Neuronal stem cell (in vitro differentiated cells): Measurements from ENCODE around the gene LINC01488.

Experiments
- DNase-seq: peaks from one replicate; pipeline ENCODE4 v3.0.0-alpha.2; 2013; ENCODE audit warnings: low spot score
- H2AFZ ChIP-seq: one replicate; pipeline ENCODE4 v1.6.1; 2013; ENCODE audit warnings: mild to moderate bottlenecking, low read length, inconsistent platforms
- H2AK5ac ChIP-seq: 2 replicates; pipeline ENCODE4 v1.6.1; 2013; ENCODE audit warnings: low read depth, mild to moderate bottlenecking, inconsistent platforms, low read length, moderate library complexity, mixed read lengths
- H2BK120ac ChIP-seq: 2 replicates; pipeline ENCODE4 v1.6.1; 2013; ENCODE audit warnings: low read depth, mild to moderate bottlenecking, inconsistent platforms, low read length, moderate library complexity, mixed read lengths
- H2BK12ac ChIP-seq: one replicate; pipeline ENCODE4 v1.6.1; 2013; ENCODE audit warnings: low read length, inconsistent platforms
- H2BK15ac ChIP-seq: 2 replicates; pipeline ENCODE4 v1.6.1; 2013; ENCODE audit warnings: mild to moderate bottlenecking, low read length, inconsistent platforms, mixed read lengths
- H2BK5ac ChIP-seq: one replicate; pipeline ENCODE4 v1.6.1; 2013; ENCODE audit warnings: inconsistent platforms, mild to moderate bottlenecking, low read length, moderate library complexity
- H3K14ac ChIP-seq: one replicate; pipeline ENCODE4 v1.6.1; 2013; ENCODE audit warnings: low read length, inconsistent platforms
- H3K18ac ChIP-seq: 2 replicates; pipeline ENCODE4 v1.6.1; 2013; ENCODE audit warnings: low read length, inconsistent platforms
- H3K23ac ChIP-seq: 2 replicates; pipeline ENCODE4 v1.6.1; 2013; ENCODE audit warnings: low read depth, mild to moderate bottlenecking, mixed read lengths, low read length, inconsistent platforms; ENCODE audit not compliant: poor library complexity
- H3K27ac ChIP-seq: replicated peaks from 3 replicates; pipeline ENCODE4 v1.5.1; 2013; ENCODE audit warnings: low read length, inconsistent platforms
- H3K27me3 ChIP-seq, 3 experiments: 2 replicates each; pipeline ENCODE4 v1.6.1; 2013; ENCODE audit warnings: low read length in 3 of 3, mild to moderate bottlenecking in 2 of 3, inconsistent platforms in 1 of 3, low read depth in 1 of 3, mixed read lengths in 1 of 3, moderate library complexity in 1 of 3; ENCODE audit not compliant: control insufficient read depth in 3 of 3, insufficient read depth in 3 of 3
- H3K36me3 ChIP-seq, 2 donors: replicated peaks in 1 of 2; 2 replicates each; pipeline ENCODE4 v1.6.1; 2013; ENCODE audit warnings: low read length in 2 of 2; ENCODE audit not compliant: control insufficient read depth in 2 of 2, insufficient read depth in 2 of 2
- H3K4ac ChIP-seq: 2 replicates; pipeline ENCODE4 v1.6.1; 2013; ENCODE audit warnings: inconsistent platforms, mild to moderate bottlenecking, low read length, moderate library complexity
- H3K4me1 ChIP-seq, 2 donors: 1 replicate in 1 of 2; 2 replicates in 1 of 2; pipeline ENCODE4 v1.6.1; 2013; ENCODE audit warnings: low read length in 2 of 2, low read depth in 1 of 2; ENCODE audit not compliant: control insufficient read depth in 2 of 2, insufficient read depth in 1 of 2
- H3K4me2 ChIP-seq: one replicate; pipeline ENCODE4 v1.6.1; 2013; ENCODE audit warnings: mild to moderate bottlenecking, low read length, inconsistent platforms; ENCODE audit not compliant: insufficient read depth, poor library complexity, severe bottlenecking
- H3K4me3 ChIP-seq, 2 donors: 2 replicates each; pipeline ENCODE4 v1.5.1; 2013; ENCODE audit warnings: low read length in 2 of 2, mild to moderate bottlenecking in 2 of 2, inconsistent platforms in 1 of 2, moderate library complexity in 1 of 2
- H3K79me1 ChIP-seq: one replicate; pipeline ENCODE4 v1.6.1; 2013; ENCODE audit warnings: low read depth, mild to moderate bottlenecking, inconsistent platforms, low read length, moderate library complexity
- H3K9ac ChIP-seq: one replicate; pipeline ENCODE4 v1.6.1; 2013; ENCODE audit warnings: mild to moderate bottlenecking, low read depth, low read length, inconsistent platforms; ENCODE audit not compliant: poor library complexity
- H3K9me3 ChIP-seq, 2 donors: replicated peaks in 1 of 2; 2 replicates each; pipeline versions ENCODE3 to v1.6.1; 2013; ENCODE audit warnings: low read length in 2 of 2, mild to moderate bottlenecking in 2 of 2, inconsistent platforms in 1 of 2, low read depth in 1 of 2, mixed read lengths in 1 of 2, moderate library complexity in 1 of 2; ENCODE audit not compliant: control insufficient read depth in 2 of 2, insufficient read depth in 1 of 2
- H4K8ac ChIP-seq: one replicate; pipeline ENCODE4 v1.6.1; 2013; ENCODE audit warnings: low read depth, mild to moderate bottlenecking, inconsistent platforms, low read length, moderate library complexity
- H4K91ac ChIP-seq: one replicate; pipeline ENCODE4 v1.6.1; 2013; ENCODE audit warnings: low read length, low read depth, mild to moderate bottlenecking, inconsistent platforms; ENCODE audit not compliant: poor library complexity
- WGBS, 2 donors: extraction: QIAGEN DNeasy Blood & Tissue Kit; methylation state at CpG; one replicate each; pipeline ENCODE4 v1.1.7; 2013; ENCODE audit warnings: missing lambda C conversion rate in 2 of 2, mixed read lengths in 1 of 2; ENCODE audit not compliant: insufficient read length in 2 of 2, insufficient replicate concordance in 1 of 2; ENCODE audit errors: extremely low coverage in 2 of 2; 5-methylcytosine and 5-hydroxymethylcytosine counted together

Gene LINC01488

GRCh38 chr11:69447786-69448185 lies 33.7 kb upstream of the LINC01488 start:
- Histone ChIP-seq H3K79me1 (no peaks in the 10 kb centered on the region), H3K18ac (peak overlapping the region; percentile 36), H4K91ac (no peak overlapping the region), H3K27ac (no peak overlapping the region), H2BK15ac (peak overlapping the region; percentile 68), H2BK5ac (no peak overlapping the region), H3K9ac (peak overlapping the region; percentile 36), H3K23ac (peak overlapping the region; percentile 46), H2AFZ (no peak overlapping the region), H2AK5ac (no peak overlapping the region), H4K8ac (no peak overlapping the region), H3K27me3 (no peaks in the 10 kb centered on the region), H3K9me3 (peaks cover 0 to 4% of the 10 kb centered on the region in 2 donors), H3K4me2 (no peak overlapping the region), H3K14ac (no peak overlapping the region), H2BK120ac (no peak overlapping the region), H3K36me3 (no peaks in the 10 kb centered on the region), H3K4me1 (peaks cover 10 to 26% of the 10 kb centered on the region in 2 donors), H3K4me3 (no peak overlapping the region), H2BK12ac (peak overlapping the region; percentile 24), H3K4ac (no peak overlapping the region)
- WGBS, 2 donors: no CpG with 5 or more reads among the region's 7 CpGs
- no peak for DNase-seq

- WGBS, 2 donors: no CpG with 5 or more reads among the region's 15 CpGs
- Histone ChIP-seq H2BK12ac (no peak overlapping the region), H4K8ac (no peak overlapping the region), H3K23ac (no peak overlapping the region), H3K4ac (no peak overlapping the region), H3K4me3 (no peak overlapping the region), H2BK120ac (peak overlapping the region; percentile 73), H3K14ac (no peak overlapping the region), H3K36me3 (no peaks in the 10 kb centered on the region), H3K4me2 (no peak overlapping the region), H3K4me1 (peaks cover 8 to 20% of the 10 kb centered on the region in 2 donors), H2AK5ac (no peak overlapping the region), H3K27ac (no peak overlapping the region), H3K27me3 (no peaks in the 10 kb centered on the region), H4K91ac (no peak overlapping the region), H3K18ac (peak overlapping the region; percentile 74), H2AFZ (peak overlapping the region; percentile 73), H2BK15ac (peak overlapping the region; percentile 65), H3K9ac (no peak overlapping the region), H3K79me1 (no peaks in the 10 kb centered on the region), H3K9me3 (peaks cover 0 to 4% of the 10 kb centered on the region in 2 donors), H2BK5ac (no peak overlapping the region)
- no peak for DNase-seq
These were observed 32.8 kb upstream of the LINC01488 start for GRCh38 chr11:69448471-69449284.

- Histone ChIP-seq H2BK15ac (peak overlapping the region; percentile 65), H3K4me2 (no peak overlapping the region), H3K18ac (peak overlapping the region; percentile 74), H3K14ac (peak overlapping the region; percentile 40), H3K79me1 (no peaks in the 10 kb centered on the region), H3K23ac (no peak overlapping the region), H3K9ac (no peak overlapping the region), H3K36me3 (no peaks in the 10 kb centered on the region), H2BK120ac (peak overlapping the region; percentile 73), H3K4ac (no peak overlapping the region), H3K4me3 (no peak overlapping the region), H3K9me3 (peaks cover 0 to 5% of the 10 kb centered on the region in 2 donors), H2AFZ (peak overlapping the region; percentile 73), H2BK5ac (peak overlapping the region; percentile 70), H3K27ac (no peak overlapping the region), H3K4me1 (peaks cover 4 to 14% of the 10 kb centered on the region in 2 donors), H3K27me3 (no peaks in the 10 kb centered on the region), H4K8ac (no peak overlapping the region), H2BK12ac (peak overlapping the region; percentile 68), H2AK5ac (peak overlapping the region; percentile 89), H4K91ac (no peak overlapping the region)
- DNase-seq: no peak
- WGBS, 2 donors: no CpG with 5 or more reads among the region's 29 CpGs
These were observed 32.0 kb upstream of the LINC01488 start for GRCh38 chr11:69449320-69450063.
